Liver (tissue), 9 donors: ENCODE data around the gene SYT2. TPM values are rescaled to one million over a fixed set of nuclear protein-coding genes. Genes with fewer than 3 reads are reported as not detected.

ENCODE experiments used
- DNase-seq: peaks from one replicate; pipeline ENCODE4 v3.0.0-alpha.2; 2017; ENCODE audit warnings: low spot score
- H3K27ac ChIP-seq, 2 donors: one replicate each; pipeline ENCODE4 v1.7.0; 2013; ENCODE audit warnings: inconsistent platforms in 2 of 2, low read length in 2 of 2, control low read depth in 1 of 2, low read depth in 1 of 2, mild to moderate bottlenecking in 1 of 2
- H3K27me3 ChIP-seq, 4 donors: one replicate each; pipeline versions ENCODE4 v1.6.1 to v1.7.0; 2013; ENCODE audit warnings: low read length in 3 of 4, inconsistent platforms in 1 of 4, mild to moderate bottlenecking in 1 of 4, moderate library complexity in 1 of 4; ENCODE audit not compliant: control insufficient read depth in 4 of 4, insufficient read depth in 4 of 4
- H3K36me3 ChIP-seq, 4 donors: one replicate each; pipeline versions ENCODE4 v1.6.1 to v1.7.0; 2013; ENCODE audit warnings: low read length in 3 of 4, mild to moderate bottlenecking in 3 of 4, low read depth in 1 of 4, moderate library complexity in 1 of 4; ENCODE audit not compliant: control insufficient read depth in 4 of 4, insufficient read depth in 3 of 4
- H3K4me1 ChIP-seq, 4 donors: one replicate each; pipeline versions ENCODE4 v1.6.1 to v1.7.0; 2013; ENCODE audit warnings: low read length in 3 of 4, mild to moderate bottlenecking in 3 of 4, moderate library complexity in 1 of 4; ENCODE audit not compliant: control insufficient read depth in 4 of 4, insufficient read depth in 4 of 4
- H3K4me3 ChIP-seq, 3 donors: one replicate each; pipeline versions ENCODE4 v1.6.1 to v1.7.0; 2013; ENCODE audit warnings: low read length in 3 of 3, control low read depth in 1 of 3, low read depth in 1 of 3, mild to moderate bottlenecking in 1 of 3
- H3K9ac ChIP-seq, 2 donors: one replicate each; pipeline ENCODE4 v1.7.0; 2013; ENCODE audit warnings: low read length in 2 of 2, mild to moderate bottlenecking in 2 of 2, moderate library complexity in 2 of 2, control low read depth in 1 of 2, low read depth in 1 of 2
- H3K9me3 ChIP-seq, 4 donors: one replicate each; pipeline versions ENCODE4 v1.6.1 to v1.7.0; 2013; ENCODE audit warnings: low read length in 3 of 4; ENCODE audit not compliant: control insufficient read depth in 4 of 4
- EGR1 ChIP-seq, 2 donors: IDR thresholded peaks; 2 replicates each; pipeline ENCODE4 v1.6.1; 2016 to 2018; ENCODE audit warnings: antibody characterized with exemption in 2 of 2, low read depth in 2 of 2
- FOXA1 ChIP-seq: IDR thresholded peaks from 2 replicates; pipeline ENCODE4 v1.6.1; 2016; ENCODE audit warnings: antibody characterized with exemption
- FOXA2 ChIP-seq: IDR thresholded peaks from 2 replicates; pipeline ENCODE4 v1.6.1; 2016; ENCODE audit warnings: antibody characterized with exemption
- HNF4G ChIP-seq: IDR thresholded peaks from 2 replicates; pipeline ENCODE4 v1.6.1; 2016; ENCODE audit warnings: antibody characterized with exemption
- JUND ChIP-seq, 2 donors: IDR thresholded peaks; 2 replicates each; pipeline ENCODE4 v1.6.1; 2016; ENCODE audit warnings: antibody characterized with exemption in 2 of 2
- MAX ChIP-seq: IDR thresholded peaks from 2 replicates; pipeline ENCODE4 v1.6.1; 2016; ENCODE audit warnings: antibody characterized with exemption
- RAD21 ChIP-seq, 2 donors: IDR thresholded peaks; 2 replicates each; pipeline ENCODE4 v1.6.1; 2016; ENCODE audit warnings: antibody characterized with exemption in 2 of 2, mild to moderate bottlenecking in 2 of 2
- REST ChIP-seq: IDR thresholded peaks from 2 replicates; pipeline ENCODE4 v1.6.1; 2016; ENCODE audit warnings: antibody characterized with exemption, mild to moderate bottlenecking
- RXRA ChIP-seq, 2 donors: IDR thresholded peaks; 2 replicates each; pipeline ENCODE4 v1.6.1; 2017 to 2018; ENCODE audit warnings: antibody characterized with exemption in 2 of 2, mild to moderate bottlenecking in 1 of 2
- WGBS: extraction: QIAGEN DNeasy Blood & Tissue Kit; methylation state at CpG from one replicate; pipeline ENCODE4 v1.1.7; 2013; 5-methylcytosine and 5-hydroxymethylcytosine counted together
- polyA plus RNA-seq, 2 donors: library from polyadenylated mRNA; stranded (reverse) in 1 of 2; unstranded in 1 of 2; fragments of 200-250 nt in 1 of 2; fragments of >200 nt in 1 of 2; fragmentation: Nextera tagmentation in 1 of 2; extraction: Ambion mirVana in 1 of 2; gene quantifications; one replicate each; pipeline versions ENCODE4 v1.2.1 to v1.2.3, GENCODE V29; 2013 to 2015
- total RNA-seq, 2 donors: library from RNA; depleted of rRNA; stranded (reverse); fragments of >200 nt; gene quantifications; one replicate each; pipeline ENCODE4 v1.2.3, GENCODE V29; 2014
- TF ChIP-seq, protein P1 (sequence below): IDR thresholded peaks from 2 replicates; pipeline ENCODE4 v1.6.1; 2016; ENCODE audit warnings: antibody characterized with exemption
- donor health status: healthy.
- donor health status: healthy.
- donor health status: healthy.
- donor health status: healthy.
- donor health status: healthy.

SYT2 gene
- total and polyA plus RNA-seq, 4 donors: under 0.01 to 0.07 TPM; not detected in 2

DNA sequence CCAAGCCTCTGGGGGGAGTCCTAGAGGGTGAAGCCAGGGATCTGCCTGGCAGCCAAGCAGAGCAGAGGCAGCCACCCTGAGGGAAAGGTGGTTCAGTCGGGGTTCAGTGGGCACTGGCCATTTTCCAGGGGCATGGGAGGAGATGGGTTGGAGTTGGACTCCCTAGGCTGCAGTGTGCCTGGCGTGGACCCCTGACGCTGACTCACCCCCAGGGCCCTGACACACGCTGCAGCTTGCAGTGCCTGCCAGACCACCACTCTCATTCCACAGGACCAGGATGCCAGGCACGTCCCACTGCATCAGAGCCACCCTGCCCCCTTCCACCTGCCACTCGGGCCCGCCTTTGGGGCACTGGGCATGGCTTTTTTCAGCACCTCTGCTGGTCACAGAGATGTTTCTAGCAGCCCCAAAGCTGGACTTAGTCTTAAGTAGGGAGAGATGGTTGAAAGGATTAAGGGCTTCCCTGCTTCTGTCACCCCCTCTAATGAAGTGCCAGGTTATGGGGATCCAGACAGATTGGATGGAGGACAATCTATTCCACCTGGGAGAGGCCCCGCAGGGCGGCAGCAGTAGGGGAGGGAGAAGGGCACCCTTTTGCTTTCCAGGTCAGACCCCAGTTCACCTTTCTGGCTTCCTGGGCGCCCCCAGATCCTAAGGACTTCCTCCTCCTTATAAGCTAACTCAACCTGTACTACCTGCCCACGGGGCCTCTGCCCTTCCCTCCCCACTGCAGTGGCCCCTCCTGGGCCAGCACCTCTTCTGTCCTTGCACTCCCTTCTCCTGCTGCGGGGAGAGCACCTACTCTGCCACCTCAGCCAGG, 1.6 kb downstream of the SYT2 start:
- H3K27ac ChIP-seq: no peak overlapping the region
- H3K27me3 ChIP-seq: peaks cover 0 to 3% (median 0%) of the 10 kb centered on the region in 4 donors
- H3K36me3 ChIP-seq: no peaks in the 10 kb centered on the region
- H3K9ac ChIP-seq: no peak overlapping the region
- no peaks in the 10 kb centered on the region for H3K9me3 ChIP-seq
- peaks cover 6 to 13% (median 10%) of the 10 kb centered on the region in 4 donors for H3K4me1 ChIP-seq
- WGBS: 65% methylated on average over 12 of the region's 12 CpGs
- no peak for TF ChIP-seq JUND (IDR thresholded peaks at IDR 0.05)
- no peak for TF ChIP-seq RAD21 (IDR thresholded peaks at IDR 0.05)
- TF ChIP-seq HNF4G: no peak
- DNase-seq: no peak
- no peak overlapping the region for H3K4me3 ChIP-seq

DNA sequence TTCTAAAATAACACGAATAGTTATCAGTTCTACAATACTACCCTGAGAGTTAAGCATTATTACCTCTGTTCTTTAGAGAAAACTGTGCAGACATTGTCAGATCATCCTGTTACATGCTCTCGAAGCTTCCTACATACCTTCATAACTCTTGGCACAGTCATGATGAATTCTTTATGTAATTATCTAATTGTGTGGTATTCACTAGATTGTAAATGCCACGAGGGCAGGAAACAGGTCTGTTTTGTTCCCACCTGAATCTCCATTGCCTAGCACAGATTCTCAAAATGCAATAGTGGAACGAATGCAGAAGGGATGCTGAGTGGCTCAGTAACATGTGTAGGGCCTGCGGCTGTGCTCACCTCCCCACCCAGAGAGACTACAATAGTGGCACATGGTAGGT, 3.4 kb downstream of the SYT2 start:
- no peak for DNase-seq
- Histone ChIP-seq H3K4me1 (peaks cover 6 to 13% (median 10%) of the 10 kb centered on the region in 4 donors), H3K9ac (no peak overlapping the region), H3K4me3 (no peak overlapping the region), H3K27me3 (peaks cover 0 to 4% (median 2%) of the 10 kb centered on the region in 4 donors), H3K9me3 (no peaks in the 10 kb centered on the region), H3K36me3 (no peaks in the 10 kb centered on the region), H3K27ac (no peak overlapping the region)
- TF ChIP-seq FOXA2 (no peak), FOXA1 (no peak), JUND (IDR thresholded peaks at IDR 0.05) (no peak), RXRA (IDR thresholded peaks at IDR 0.05) (no peak)
- 74% methylated on average over 5 of the region's 5 CpGs for WGBS

- no peak for TF ChIP-seq FOXA1
- TF ChIP-seq, protein P1, sequence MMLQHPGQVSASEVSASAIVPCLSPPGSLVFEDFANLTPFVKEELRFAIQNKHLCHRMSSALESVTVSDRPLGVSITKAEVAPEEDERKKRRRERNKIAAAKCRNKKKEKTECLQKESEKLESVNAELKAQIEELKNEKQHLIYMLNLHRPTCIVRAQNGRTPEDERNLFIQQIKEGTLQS: no peak
- no peak for TF ChIP-seq HNF4G
- TF ChIP-seq RAD21 (IDR thresholded peaks at IDR 0.05): no peak
- TF ChIP-seq REST: no peak
- no peak for TF ChIP-seq JUND (IDR thresholded peaks at IDR 0.05)
- no peak for TF ChIP-seq MAX
- TF ChIP-seq EGR1 (IDR thresholded peaks at IDR 0.05; ENCODE audit: low read depth in 2 of 2): no peak
These were observed 5.7 kb downstream of the SYT2 start for GRCh38 chr1:202704601-202705000.

More at GRCh38 chr1:202704601-202705000, 5.7 kb downstream of the SYT2 start:
- H3K27me3 ChIP-seq: peaks cover 0 to 4% (median under 1%) of the 10 kb centered on the region in 4 donors
- H3K27ac ChIP-seq: no peak overlapping the region
- H3K9ac ChIP-seq: no peak overlapping the region
- H3K9me3 ChIP-seq: no peaks in the 10 kb centered on the region
- DNase-seq: no peak
- H3K36me3 ChIP-seq: no peaks in the 10 kb centered on the region
- no peak overlapping the region for H3K4me3 ChIP-seq
- H3K4me1 ChIP-seq: peaks cover 0 to 3% (median 2%) of the 10 kb centered on the region in 4 donors
- WGBS: 53% methylated on average over 4 of the region's 4 CpGs
